H9 (cell line): ENCODE measurements around the gene RHOB. TPM values are rescaled to one million over a fixed set of nuclear protein-coding genes. Genes with fewer than 3 reads are reported as not detected.

Experiments used
- DNase-seq: peaks from one replicate; pipeline ENCODE4 v3.0.0-alpha.2; 2017
- H2AFZ ChIP-seq: one replicate; pipeline ENCODE4 v1.6.1; 2013; ENCODE audit warnings: mild to moderate bottlenecking, low read length, control low read depth, moderate library complexity
- H2AK5ac ChIP-seq: 2 replicates; pipeline ENCODE4 v1.6.1; 2013; ENCODE audit warnings: low read length, control low read depth, mixed read lengths; ENCODE audit not compliant: insufficient read length
- H2BK120ac ChIP-seq: one replicate; pipeline ENCODE4 v1.6.1; 2013; ENCODE audit warnings: low read depth, mild to moderate bottlenecking, low read length, control low read depth, inconsistent platforms; ENCODE audit not compliant: poor library complexity, severe bottlenecking
- H2BK12ac ChIP-seq: 2 replicates; pipeline ENCODE4 v1.6.1; 2013; ENCODE audit warnings: low read length, control low read depth, mixed read lengths, low read depth; ENCODE audit not compliant: insufficient read length
- H2BK15ac ChIP-seq: 2 replicates; pipeline ENCODE4 v1.6.1; 2013; ENCODE audit warnings: low read depth, low read length, control low read depth
- H2BK20ac ChIP-seq: one replicate; pipeline ENCODE4 v1.6.1; 2013; ENCODE audit warnings: low read depth, mild to moderate bottlenecking, low read length, control low read depth, inconsistent platforms; ENCODE audit not compliant: poor library complexity, severe bottlenecking
- H2BK5ac ChIP-seq: 2 replicates; pipeline ENCODE4 v1.6.1; 2013; ENCODE audit warnings: low read length, control low read depth, mixed read lengths; ENCODE audit not compliant: insufficient read length
- H3K14ac ChIP-seq: 2 replicates; pipeline ENCODE4 v1.6.1; 2013; ENCODE audit warnings: low read length, control low read depth; ENCODE audit not compliant: insufficient read depth
- H3K18ac ChIP-seq: 2 replicates; pipeline ENCODE4 v1.6.1; 2013; ENCODE audit warnings: low read depth, mild to moderate bottlenecking, mixed read lengths, low read length, control low read depth; ENCODE audit not compliant: insufficient read length
- H3K23ac ChIP-seq: 2 replicates; pipeline ENCODE4 v1.6.1; 2013; ENCODE audit warnings: low read length, control low read depth, mixed read lengths, low read depth; ENCODE audit not compliant: insufficient read length
- H3K23me2 ChIP-seq: 2 replicates; pipeline ENCODE4 v1.6.1; 2013; ENCODE audit warnings: low read depth, mild to moderate bottlenecking, mixed read lengths, low read length, control low read depth; ENCODE audit not compliant: insufficient read length, poor library complexity, severe bottlenecking
- H3K27ac ChIP-seq: 2 replicates; pipeline ENCODE4 v1.5.1; 2013; ENCODE audit warnings: low read length, control low read depth, mixed read lengths, low read depth; ENCODE audit not compliant: insufficient read length
- H3K27me3 ChIP-seq: 2 replicates; pipeline ENCODE4 v1.6.1; 2013; ENCODE audit warnings: low read length, control low read depth, inconsistent platforms; ENCODE audit not compliant: insufficient read depth
- H3K4ac ChIP-seq: 2 replicates; pipeline ENCODE4 v1.6.1; 2013; ENCODE audit warnings: low read depth, mild to moderate bottlenecking, control low read depth, inconsistent platforms, low read length, moderate library complexity
- H3K4me1 ChIP-seq: 2 replicates; pipeline ENCODE4 v1.6.1; 2013; ENCODE audit warnings: low read length, control low read depth, inconsistent platforms; ENCODE audit not compliant: insufficient read depth
- H3K4me2 ChIP-seq: 2 replicates; pipeline ENCODE4 v1.6.1; 2013; ENCODE audit warnings: low read length, control low read depth, mixed read lengths; ENCODE audit not compliant: insufficient read length, insufficient read depth
- H3K56ac ChIP-seq: 2 replicates; pipeline ENCODE4 v1.6.1; 2013; ENCODE audit warnings: low read depth, mild to moderate bottlenecking, mixed read lengths, low read length, control low read depth; ENCODE audit not compliant: insufficient read length
- H3K79me1 ChIP-seq: 2 replicates; pipeline ENCODE4 v1.6.1; 2013; ENCODE audit warnings: low read depth, mild to moderate bottlenecking, moderate library complexity, low read length, control low read depth, inconsistent platforms; ENCODE audit not compliant: insufficient read depth, poor library complexity, severe bottlenecking
- H3K79me2 ChIP-seq: 2 replicates; pipeline ENCODE4 v1.6.1; 2013; ENCODE audit warnings: low read length, control low read depth, inconsistent platforms; ENCODE audit not compliant: insufficient read depth
- H3K9ac ChIP-seq: 2 replicates; pipeline ENCODE4 v1.6.1; 2013; ENCODE audit warnings: low read length, control low read depth, mixed read lengths; ENCODE audit not compliant: insufficient read length; ENCODE audit errors: extremely low read depth
- H3K9me3 ChIP-seq: one replicate; pipeline ENCODE4 v1.6.1; 2013; ENCODE audit warnings: low read depth, low read length, inconsistent platforms; ENCODE audit not compliant: control insufficient read depth
- H3T11ph ChIP-seq: one replicate; pipeline ENCODE4 v1.6.1; 2013; ENCODE audit warnings: mild to moderate bottlenecking, low read length, control low read depth, inconsistent platforms
- H4K20me1 ChIP-seq: one replicate; pipeline ENCODE4 v1.6.1; 2013; ENCODE audit not compliant: control insufficient read depth, insufficient read length, insufficient read depth
- H4K5ac ChIP-seq: 2 replicates; pipeline ENCODE4 v1.6.1; 2013; ENCODE audit warnings: low read depth, mild to moderate bottlenecking, mixed read lengths, low read length, control low read depth; ENCODE audit not compliant: insufficient read length
- H4K8ac ChIP-seq: replicated peaks from 2 replicates; pipeline ENCODE4 v1.6.1; 2013; ENCODE audit warnings: low read length, control low read depth, mixed read lengths, low read depth; ENCODE audit not compliant: insufficient read length
- H4K91ac ChIP-seq: 2 replicates; pipeline ENCODE4 v1.6.1; 2013; ENCODE audit warnings: low read depth, mild to moderate bottlenecking, moderate library complexity, mixed read lengths, low read length, control low read depth; ENCODE audit not compliant: insufficient read length
- H3K27ac Mint-ChIP-seq, 3 experiments: 2 replicates in 2 of 3; 3 replicates in 1 of 3; pipeline ENCODE4 v1.8.0; 2020 to 2021; ENCODE audit warnings: mixed read lengths in 3 of 3, mild to moderate bottlenecking in 1 of 3, moderate library complexity in 1 of 3
- H3K27me3 Mint-ChIP-seq: 2 replicates; pipeline ENCODE4 v1.8.0; 2021; ENCODE audit warnings: low read depth, mild to moderate bottlenecking, moderate library complexity, mixed read lengths
- H3K36me3 Mint-ChIP-seq, 3 experiments: 2 replicates in 2 of 3; 3 replicates in 1 of 3; pipeline ENCODE4 v1.8.0; 2020 to 2021; ENCODE audit warnings: low read depth in 3 of 3, mixed read lengths in 3 of 3; ENCODE audit not compliant: insufficient read depth in 1 of 3
- H3K4me1 Mint-ChIP-seq, 2 experiments: 2 replicates each; pipeline ENCODE4 v1.8.0; 2020; ENCODE audit warnings: mixed read lengths in 2 of 2
- H3K4me3 Mint-ChIP-seq, 2 experiments: 2 replicates in 1 of 2; 3 replicates in 1 of 2; pipeline ENCODE4 v1.8.0; 2020 to 2021; ENCODE audit warnings: mild to moderate bottlenecking in 2 of 2, mixed read lengths in 2 of 2, moderate library complexity in 1 of 2
- H3K9me3 Mint-ChIP-seq, 2 experiments: 2 replicates in 1 of 2; 3 replicates in 1 of 2; pipeline ENCODE4 v1.8.0; 2020; ENCODE audit warnings: mild to moderate bottlenecking in 2 of 2, mixed read lengths in 2 of 2, moderate library complexity in 1 of 2
- WGBS: extraction: QIAGEN DNeasy Blood & Tissue Kit; methylation state at CpG from one replicate; pipeline ENCODE4 v1.1.7; 2013; ENCODE audit warnings: missing lambda C conversion rate, low lambda C conversion rate, mixed read lengths; ENCODE audit not compliant: insufficient read length; ENCODE audit errors: extremely low coverage; 5-methylcytosine and 5-hydroxymethylcytosine counted together
- total RNA-seq: library from RNA; stranded (reverse); gene quantifications from 2 replicates; pipeline ENCODE4 v1.2.1, GENCODE V29; 2021
- TF ChIP-seq, protein P1 (sequence below): fragments of 200-600 bp; sonication (generic); conservative IDR thresholded peaks from 3 replicates; pipeline ENCODE4 v1.8.0; 2021; ENCODE audit warnings: antibody characterized with exemption, mild to moderate bottlenecking

The RHOB gene
- total RNA-seq, 1 experiment from 2014 or later: 10.3 TPM

DNA sequence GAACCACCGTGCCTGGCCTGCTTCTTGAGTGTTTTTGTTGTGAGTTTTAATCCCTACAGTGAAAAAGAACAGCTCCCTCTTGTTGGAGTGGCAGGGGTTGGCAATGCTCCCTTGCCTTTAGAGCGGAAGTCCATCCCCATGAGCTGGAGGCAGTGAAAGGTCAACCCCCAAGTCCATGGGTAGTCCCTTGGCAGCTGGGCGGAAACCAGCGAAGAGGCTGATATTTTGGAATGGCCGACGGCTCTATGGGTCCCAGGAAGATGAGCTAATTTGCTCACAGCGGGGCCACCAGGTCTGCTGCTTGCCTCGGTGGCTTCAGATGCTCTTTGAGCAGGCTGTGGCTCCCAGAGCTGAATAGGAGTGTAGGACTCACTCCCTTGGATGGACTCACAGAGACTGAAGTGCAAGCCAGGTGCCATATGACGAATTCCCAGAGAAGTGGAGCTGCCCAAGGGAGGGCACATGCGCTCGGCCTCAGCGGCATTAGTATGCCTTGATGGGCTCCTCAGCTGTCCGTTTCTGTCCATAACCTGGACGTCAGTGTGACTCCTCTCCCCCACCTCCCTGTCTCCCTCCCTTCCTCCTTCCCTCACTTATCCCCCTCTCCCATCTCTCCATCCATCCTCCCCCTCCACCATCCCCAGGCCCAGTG is 25.4 kb upstream of the RHOB start:
- no peaks in the 10 kb centered on the region for H3K9me3 ChIP-seq
- no peaks in the 10 kb centered on the region; the same call in 1 of the 2 replicates for H3K4me1 ChIP-seq
- no peak overlapping the region for H2BK20ac ChIP-seq
- H3K4me3 Mint-ChIP-seq: no peak overlapping the region
- no peak overlapping the region for H3K27ac ChIP-seq
- H3K27ac Mint-ChIP-seq: no peak overlapping the region
- H3K4me2 ChIP-seq: no peak overlapping the region
- H3T11ph ChIP-seq: no peak overlapping the region
- no peak overlapping the region for H3K18ac ChIP-seq
- no peaks in the 10 kb centered on the region for H3K23me2 ChIP-seq
- H2BK120ac ChIP-seq: no peak overlapping the region
- H3K27me3 ChIP-seq: no peaks in the 10 kb centered on the region
- no peak overlapping the region for H2BK5ac ChIP-seq
- WGBS: no CpG with 5 or more reads among the region's 14 CpGs
- H3K27me3 Mint-ChIP-seq: peaks cover 5% of the 10 kb centered on the region
- no peak overlapping the region for H2BK12ac ChIP-seq
- no peak overlapping the region for H2AFZ ChIP-seq
- H4K5ac ChIP-seq: no peak overlapping the region
- H3K79me2 ChIP-seq: no peaks in the 10 kb centered on the region
- H4K20me1 ChIP-seq: no peaks in the 10 kb centered on the region
- H3K14ac ChIP-seq: no peak overlapping the region
- H3K4ac ChIP-seq: no peak overlapping the region
- TF ChIP-seq, protein P1, sequence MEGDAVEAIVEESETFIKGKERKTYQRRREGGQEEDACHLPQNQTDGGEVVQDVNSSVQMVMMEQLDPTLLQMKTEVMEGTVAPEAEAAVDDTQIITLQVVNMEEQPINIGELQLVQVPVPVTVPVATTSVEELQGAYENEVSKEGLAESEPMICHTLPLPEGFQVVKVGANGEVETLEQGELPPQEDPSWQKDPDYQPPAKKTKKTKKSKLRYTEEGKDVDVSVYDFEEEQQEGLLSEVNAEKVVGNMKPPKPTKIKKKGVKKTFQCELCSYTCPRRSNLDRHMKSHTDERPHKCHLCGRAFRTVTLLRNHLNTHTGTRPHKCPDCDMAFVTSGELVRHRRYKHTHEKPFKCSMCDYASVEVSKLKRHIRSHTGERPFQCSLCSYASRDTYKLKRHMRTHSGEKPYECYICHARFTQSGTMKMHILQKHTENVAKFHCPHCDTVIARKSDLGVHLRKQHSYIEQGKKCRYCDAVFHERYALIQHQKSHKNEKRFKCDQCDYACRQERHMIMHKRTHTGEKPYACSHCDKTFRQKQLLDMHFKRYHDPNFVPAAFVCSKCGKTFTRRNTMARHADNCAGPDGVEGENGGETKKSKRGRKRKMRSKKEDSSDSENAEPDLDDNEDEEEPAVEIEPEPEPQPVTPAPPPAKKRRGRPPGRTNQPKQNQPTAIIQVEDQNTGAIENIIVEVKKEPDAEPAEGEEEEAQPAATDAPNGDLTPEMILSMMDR: no peak
- H3K23ac ChIP-seq: no peak overlapping the region
- H3K4me1 Mint-ChIP-seq: peaks cover 11 to 19% of the 10 kb centered on the region in 2 experiments; a peak in 3 of 4 replicates
- H3K36me3 Mint-ChIP-seq: no peaks in the 10 kb centered on the region; a peak in 1 of 7 replicates
- H2BK15ac ChIP-seq: no peak overlapping the region
- no peak overlapping the region for H3K56ac ChIP-seq
- no peaks in the 10 kb centered on the region for H3K9me3 Mint-ChIP-seq
- H4K8ac ChIP-seq: no peak overlapping the region
- no peak for DNase-seq
- no peak overlapping the region for H3K9ac ChIP-seq
- H4K91ac ChIP-seq: no peak overlapping the region
- H2AK5ac ChIP-seq: no peak overlapping the region
- H3K79me1 ChIP-seq: no peaks in the 10 kb centered on the region
